GM23338 (cell line): ENCODE data around the gene STK16. TPM values are rescaled to one million over a fixed set of nuclear protein-coding genes. Genes with fewer than 3 reads are reported as not detected.

ENCODE experiments used
- ATAC-seq: fragments of 200-7000 bp; cut with Tn5 transposase; 3 replicates; pipeline ENCODE4 v1.9.1; 2020
- DNase-seq: peaks from one replicate; pipeline ENCODE4 v3.0.0-alpha.2; 2015; ENCODE audit warnings: low spot score
- H2AFZ ChIP-seq: fragments of 200-600 bp; sonication (generic); 2 replicates; pipeline ENCODE4 v1.8.0; 2016; ENCODE audit warnings: antibody characterized with exemption, mild to moderate bottlenecking, moderate library complexity
- H3F3A ChIP-seq: fragments of 200-600 bp; sonication (generic); replicated peaks from 2 replicates; pipeline ENCODE4 v1.8.0; 2017; ENCODE audit warnings: antibody characterized with exemption, mixed run types, low read depth
- H3K27ac ChIP-seq: fragments of 200-600 bp; sonication (generic); 2 replicates; pipeline ENCODE4 v1.6.1; 2016; ENCODE audit warnings: low read depth
- H3K27me3 ChIP-seq: fragments of 200-600 bp; sonication (generic); 2 replicates; pipeline ENCODE4 v1.8.0; 2016; ENCODE audit warnings: mild to moderate bottlenecking, mixed run types, moderate library complexity; ENCODE audit not compliant: insufficient read depth
- H3K36me3 ChIP-seq: fragments of 200-600 bp; sonication (generic); 2 replicates; pipeline ENCODE4 v1.8.0; 2016; ENCODE audit warnings: mild to moderate bottlenecking; ENCODE audit not compliant: insufficient read depth
- H3K4me1 ChIP-seq: fragments of 200-600 bp; sonication (generic); 2 replicates; pipeline ENCODE4 v1.8.0; 2016; ENCODE audit warnings: mild to moderate bottlenecking, moderate library complexity; ENCODE audit not compliant: insufficient read depth
- H3K4me2 ChIP-seq: fragments of 200-600 bp; sonication (generic); 2 replicates; pipeline ENCODE4 v1.7.1; 2017; ENCODE audit warnings: mixed run types
- H3K4me3 ChIP-seq: fragments of 200-600 bp; sonication (generic); 2 replicates; pipeline ENCODE4 v1.6.1; 2016; ENCODE audit warnings: mixed run types
- H3K79me2 ChIP-seq: fragments of 200-600 bp; sonication (generic); replicated peaks from 2 replicates; pipeline ENCODE4 v1.8.0; 2017; ENCODE audit warnings: mild to moderate bottlenecking; ENCODE audit not compliant: insufficient read depth
- H3K9me2 ChIP-seq: fragments of 200-600 bp; sonication (generic); 2 replicates; pipeline ENCODE4 v1.8.0; 2017; ENCODE audit not compliant: insufficient read depth
- H4K20me1 ChIP-seq: fragments of 200-600 bp; sonication (generic); replicated peaks from 2 replicates; pipeline ENCODE4 v1.8.0; 2017; ENCODE audit warnings: mild to moderate bottlenecking; ENCODE audit not compliant: insufficient read depth
- H3K27ac Mint-ChIP-seq: 2 replicates; pipeline ENCODE4 v1.8.0; 2020; ENCODE audit warnings: inconsistent platforms, mild to moderate bottlenecking, moderate library complexity, mixed read lengths
- H3K27me3 Mint-ChIP-seq: 3 replicates; pipeline ENCODE4 v1.8.0; 2022; ENCODE audit warnings: low read depth, mild to moderate bottlenecking, moderate library complexity, mixed read lengths, inconsistent platforms; ENCODE audit not compliant: insufficient read depth, poor library complexity
- H3K36me3 Mint-ChIP-seq: 3 replicates; pipeline ENCODE4 v1.8.0; 2021; ENCODE audit warnings: low read depth, mild to moderate bottlenecking, inconsistent platforms, moderate library complexity, mixed read lengths
- H3K4me1 Mint-ChIP-seq: 3 replicates; pipeline ENCODE4 v1.8.0; 2020; ENCODE audit warnings: mild to moderate bottlenecking, inconsistent platforms, mixed read lengths
- H3K4me3 Mint-ChIP-seq: 3 replicates; pipeline ENCODE4 v1.8.0; 2021; ENCODE audit warnings: moderate library complexity, mild to moderate bottlenecking, inconsistent platforms, mixed read lengths
- H3K9me3 Mint-ChIP-seq: 3 replicates; pipeline ENCODE4 v1.8.0; 2020; ENCODE audit warnings: moderate library complexity, mild to moderate bottlenecking, inconsistent platforms, mixed read lengths
- JUNB ChIP-seq: IDR thresholded peaks from one replicate; pipeline ENCODE4 v1.6.1; 2016; ENCODE audit warnings: antibody characterized with exemption; ENCODE audit not compliant: unreplicated experiment
- NANOG ChIP-seq: IDR thresholded peaks from 2 replicates; pipeline ENCODE4 v1.6.1; 2016; ENCODE audit warnings: antibody characterized with exemption, borderline replicate concordance
- STAT1 ChIP-seq: IDR thresholded peaks from one replicate; pipeline ENCODE4 v1.6.1; 2016; ENCODE audit warnings: antibody characterized with exemption; ENCODE audit not compliant: unreplicated experiment
- ZNF114 ChIP-seq: fragments of 250-450 bp; sonication (Bioruptor Pico); IDR thresholded peaks from 2 replicates; pipeline ENCODE4 v1.5.0; 2020; ENCODE audit warnings: mild to moderate bottlenecking, moderate library complexity
- ZNF331 ChIP-seq: fragments of 250-450 bp; sonication (Bioruptor Pico); IDR thresholded peaks from 2 replicates; pipeline ENCODE4 v1.5.0; 2020; ENCODE audit warnings: low read depth, mild to moderate bottlenecking, moderate library complexity
- polyA plus RNA-seq: library from polyadenylated mRNA; unstranded; fragments of >200 nt; fragmentation: Nextera tagmentation; extraction: Ambion mirVana; gene quantifications from 2 replicates; pipeline ENCODE4 v1.2.1, GENCODE V29; 2016
- total RNA-seq: library from RNA; depleted of rRNA; stranded (reverse); fragments of >200 nt; shearing (Covaris generic); gene quantifications from 2 replicates; pipeline ENCODE4 v1.2.3, GENCODE V29; 2014
- TF ChIP-seq, protein P1 (sequence below): fragments of 250-450 bp; sonication (Bioruptor Pico); IDR thresholded peaks from 2 replicates; pipeline ENCODE4 v1.5.0; 2020; ENCODE audit warnings: mild to moderate bottlenecking, moderate library complexity

STK16 gene
- total and polyA plus RNA-seq, 2 experiments from 2014 or later = 3.1 to 17.0 TPM

DNA sequence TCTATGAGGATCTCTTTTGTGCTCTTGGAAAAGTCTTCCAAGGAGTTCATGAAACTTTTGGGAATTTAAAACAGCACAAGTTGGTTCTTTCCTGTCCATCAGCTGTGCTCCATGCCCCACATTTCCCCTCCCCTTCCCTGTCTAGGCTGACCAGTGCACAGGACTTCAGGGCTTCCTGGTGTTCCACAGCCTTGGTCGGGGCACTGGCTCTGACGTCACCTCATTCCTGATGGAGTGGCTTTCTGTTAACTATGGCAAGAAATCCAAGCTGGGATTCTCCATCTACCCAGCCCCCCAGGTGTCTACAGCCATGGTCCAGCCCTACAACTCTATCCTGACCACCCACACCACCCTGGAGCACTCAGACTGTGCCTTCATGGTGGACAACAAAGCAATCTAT lies 25.7 kb downstream of the STK16 start:
- no peak overlapping the region for H3K27ac ChIP-seq
- no peak for TF ChIP-seq NANOG
- no peak for TF ChIP-seq ZNF114
- no peak for DNase-seq
- no peaks in the 10 kb centered on the region for H4K20me1 ChIP-seq
- no peak overlapping the region for H3K4me3 Mint-ChIP-seq
- ATAC-seq = no peak
- no peaks in the 10 kb centered on the region for H3K9me3 Mint-ChIP-seq
- H3K27ac Mint-ChIP-seq = no peak overlapping the region
- H3K4me1 ChIP-seq = peaks cover 12% of the 10 kb centered on the region; the same call in 1 of the 2 replicates
- H3K9me2 ChIP-seq = no peaks in the 10 kb centered on the region
- no peak overlapping the region for H3K4me2 ChIP-seq
- H3K27me3 Mint-ChIP-seq = peaks cover 19% of the 10 kb centered on the region
- no peak overlapping the region for H2AFZ ChIP-seq
- no peaks in the 10 kb centered on the region for H3K27me3 ChIP-seq
- no peaks in the 10 kb centered on the region for H3K36me3 ChIP-seq
- no peaks in the 10 kb centered on the region for H3K36me3 Mint-ChIP-seq
- no peaks in the 10 kb centered on the region for H3F3A ChIP-seq
- H3K4me3 ChIP-seq = no peak overlapping the region
- no peaks in the 10 kb centered on the region for H3K79me2 ChIP-seq
- peaks cover 13% of the 10 kb centered on the region for H3K4me1 Mint-ChIP-seq

DNA sequence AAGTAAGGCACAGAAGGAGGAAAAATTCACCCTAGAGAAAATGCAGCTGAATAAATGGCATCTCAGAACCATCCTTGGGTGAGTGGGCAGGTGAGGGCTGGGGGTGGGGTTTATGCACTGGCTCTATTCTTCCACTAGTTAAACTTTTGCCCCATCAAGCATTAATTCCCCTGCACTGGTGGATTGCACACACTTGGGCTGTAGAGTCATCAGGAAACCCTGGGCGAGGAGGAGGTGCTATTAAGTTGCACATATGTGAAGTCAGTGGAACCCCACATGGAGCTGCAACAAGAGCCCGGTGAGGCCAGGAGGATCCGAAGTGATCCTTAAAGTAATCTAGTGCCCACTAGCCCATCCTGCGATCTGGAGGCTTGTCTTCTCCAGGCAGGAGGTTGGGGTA lies 27.1 kb downstream of the STK16 start:
- no peak overlapping the region for H2AFZ ChIP-seq
- H4K20me1 ChIP-seq = no peaks in the 10 kb centered on the region
- no peak overlapping the region for H3K4me3 ChIP-seq
- H3K9me2 ChIP-seq = no peaks in the 10 kb centered on the region
- H3K4me1 ChIP-seq = peaks cover 17% of the 10 kb centered on the region
- H3K4me2 ChIP-seq = no peak overlapping the region
- H3K79me2 ChIP-seq = no peaks in the 10 kb centered on the region
- no peaks in the 10 kb centered on the region for H3K27me3 ChIP-seq
- no peak overlapping the region for H3K4me3 Mint-ChIP-seq
- no peak for ATAC-seq
- no peak overlapping the region for H3K27ac Mint-ChIP-seq
- H3K9me3 Mint-ChIP-seq = no peaks in the 10 kb centered on the region
- H3K4me1 Mint-ChIP-seq = peaks cover 18% of the 10 kb centered on the region
- TF ChIP-seq ZNF331 (CRISPR knock-in tag) (no peak), NANOG (no peak), JUNB (no peak), STAT1 (no peak)
- TF ChIP-seq, protein P1, sequence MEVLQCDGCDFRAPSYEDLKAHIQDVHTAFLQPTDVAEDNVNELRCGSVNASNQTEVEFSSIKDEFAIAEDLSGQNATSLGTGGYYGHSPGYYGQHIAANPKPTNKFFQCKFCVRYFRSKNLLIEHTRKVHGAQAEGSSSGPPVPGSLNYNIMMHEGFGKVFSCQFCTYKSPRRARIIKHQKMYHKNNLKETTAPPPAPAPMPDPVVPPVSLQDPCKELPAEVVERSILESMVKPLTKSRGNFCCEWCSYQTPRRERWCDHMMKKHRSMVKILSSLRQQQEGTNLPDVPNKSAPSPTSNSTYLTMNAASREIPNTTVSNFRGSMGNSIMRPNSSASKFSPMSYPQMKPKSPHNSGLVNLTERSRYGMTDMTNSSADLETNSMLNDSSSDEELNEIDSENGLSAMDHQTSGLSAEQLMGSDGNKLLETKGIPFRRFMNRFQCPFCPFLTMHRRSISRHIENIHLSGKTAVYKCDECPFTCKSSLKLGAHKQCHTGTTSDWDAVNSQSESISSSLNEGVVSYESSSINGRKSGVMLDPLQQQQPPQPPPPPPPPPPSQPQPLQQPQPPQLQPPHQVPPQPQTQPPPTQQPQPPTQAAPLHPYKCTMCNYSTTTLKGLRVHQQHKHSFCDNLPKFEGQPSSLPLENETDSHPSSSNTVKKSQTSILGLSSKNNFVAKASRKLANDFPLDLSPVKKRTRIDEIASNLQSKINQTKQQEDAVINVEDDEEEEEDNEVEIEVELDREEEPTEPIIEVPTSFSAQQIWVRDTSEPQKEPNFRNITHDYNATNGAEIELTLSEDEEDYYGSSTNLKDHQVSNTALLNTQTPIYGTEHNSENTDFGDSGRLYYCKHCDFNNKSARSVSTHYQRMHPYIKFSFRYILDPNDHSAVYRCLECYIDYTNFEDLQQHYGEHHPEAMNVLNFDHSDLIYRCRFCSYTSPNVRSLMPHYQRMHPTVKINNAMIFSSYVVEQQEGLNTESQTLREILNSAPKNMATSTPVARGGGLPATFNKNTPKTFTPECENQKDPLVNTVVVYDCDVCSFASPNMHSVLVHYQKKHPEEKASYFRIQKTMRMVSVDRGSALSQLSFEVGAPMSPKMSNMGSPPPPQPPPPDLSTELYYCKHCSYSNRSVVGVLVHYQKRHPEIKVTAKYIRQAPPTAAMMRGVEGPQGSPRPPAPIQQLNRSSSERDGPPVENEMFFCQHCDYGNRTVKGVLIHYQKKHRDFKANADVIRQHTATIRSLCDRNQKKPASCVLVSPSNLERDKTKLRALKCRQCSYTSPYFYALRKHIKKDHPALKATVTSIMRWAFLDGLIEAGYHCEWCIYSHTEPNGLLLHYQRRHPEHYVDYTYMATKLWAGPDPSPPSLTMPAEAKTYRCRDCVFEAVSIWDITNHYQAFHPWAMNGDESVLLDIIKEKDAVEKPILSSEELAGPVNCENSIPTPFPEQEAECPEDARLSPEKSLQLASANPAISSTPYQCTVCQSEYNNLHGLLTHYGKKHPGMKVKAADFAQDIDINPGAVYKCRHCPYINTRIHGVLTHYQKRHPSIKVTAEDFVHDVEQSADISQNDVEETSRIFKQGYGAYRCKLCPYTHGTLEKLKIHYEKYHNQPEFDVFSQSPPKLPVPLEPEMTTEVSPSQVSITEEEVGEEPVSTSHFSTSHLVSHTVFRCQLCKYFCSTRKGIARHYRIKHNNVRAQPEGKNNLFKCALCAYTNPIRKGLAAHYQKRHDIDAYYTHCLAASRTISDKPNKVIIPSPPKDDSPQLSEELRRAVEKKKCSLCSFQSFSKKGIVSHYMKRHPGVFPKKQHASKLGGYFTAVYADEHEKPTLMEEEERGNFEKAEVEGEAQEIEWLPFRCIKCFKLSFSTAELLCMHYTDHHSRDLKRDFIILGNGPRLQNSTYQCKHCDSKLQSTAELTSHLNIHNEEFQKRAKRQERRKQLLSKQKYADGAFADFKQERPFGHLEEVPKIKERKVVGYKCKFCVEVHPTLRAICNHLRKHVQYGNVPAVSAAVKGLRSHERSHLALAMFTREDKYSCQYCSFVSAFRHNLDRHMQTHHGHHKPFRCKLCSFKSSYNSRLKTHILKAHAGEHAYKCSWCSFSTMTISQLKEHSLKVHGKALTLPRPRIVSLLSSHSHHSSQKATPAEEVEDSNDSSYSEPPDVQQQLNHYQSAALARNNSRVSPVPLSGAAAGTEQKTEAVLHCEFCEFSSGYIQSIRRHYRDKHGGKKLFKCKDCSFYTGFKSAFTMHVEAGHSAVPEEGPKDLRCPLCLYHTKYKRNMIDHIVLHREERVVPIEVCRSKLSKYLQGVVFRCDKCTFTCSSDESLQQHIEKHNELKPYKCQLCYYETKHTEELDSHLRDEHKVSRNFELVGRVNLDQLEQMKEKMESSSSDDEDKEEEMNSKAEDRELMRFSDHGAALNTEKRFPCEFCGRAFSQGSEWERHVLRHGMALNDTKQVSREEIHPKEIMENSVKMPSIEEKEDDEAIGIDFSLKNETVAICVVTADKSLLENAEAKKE = no peak
- H3K27ac ChIP-seq = no peak overlapping the region
- H3F3A ChIP-seq = no peaks in the 10 kb centered on the region
- H3K36me3 ChIP-seq = no peaks in the 10 kb centered on the region
- H3K27me3 Mint-ChIP-seq = peaks cover 19% of the 10 kb centered on the region
- no peaks in the 10 kb centered on the region for H3K36me3 Mint-ChIP-seq
- DNase-seq = no peak
